ENCODE results near the gene PCA3.

DNA sequence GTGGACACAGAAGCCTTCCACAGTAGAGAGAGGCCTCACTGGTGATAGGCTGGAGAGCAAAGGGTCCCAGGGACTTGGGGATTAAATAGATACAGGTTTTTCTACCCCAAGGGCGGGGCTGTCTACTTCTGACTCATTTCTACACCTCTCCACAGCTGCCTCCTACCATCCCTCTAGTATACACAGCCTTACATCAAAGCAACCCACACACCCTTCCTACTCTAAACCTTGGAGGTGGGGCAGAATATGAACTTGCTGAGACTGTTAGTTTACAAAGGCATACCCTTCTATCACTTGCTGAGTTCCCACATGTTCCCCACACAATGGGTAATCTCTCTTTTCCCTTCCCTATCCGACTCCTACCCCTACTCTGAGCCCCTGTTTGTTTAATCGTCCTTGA, 19.9 kb upstream of the PCA3 start:
- TF ChIP-seq, protein P1, sequence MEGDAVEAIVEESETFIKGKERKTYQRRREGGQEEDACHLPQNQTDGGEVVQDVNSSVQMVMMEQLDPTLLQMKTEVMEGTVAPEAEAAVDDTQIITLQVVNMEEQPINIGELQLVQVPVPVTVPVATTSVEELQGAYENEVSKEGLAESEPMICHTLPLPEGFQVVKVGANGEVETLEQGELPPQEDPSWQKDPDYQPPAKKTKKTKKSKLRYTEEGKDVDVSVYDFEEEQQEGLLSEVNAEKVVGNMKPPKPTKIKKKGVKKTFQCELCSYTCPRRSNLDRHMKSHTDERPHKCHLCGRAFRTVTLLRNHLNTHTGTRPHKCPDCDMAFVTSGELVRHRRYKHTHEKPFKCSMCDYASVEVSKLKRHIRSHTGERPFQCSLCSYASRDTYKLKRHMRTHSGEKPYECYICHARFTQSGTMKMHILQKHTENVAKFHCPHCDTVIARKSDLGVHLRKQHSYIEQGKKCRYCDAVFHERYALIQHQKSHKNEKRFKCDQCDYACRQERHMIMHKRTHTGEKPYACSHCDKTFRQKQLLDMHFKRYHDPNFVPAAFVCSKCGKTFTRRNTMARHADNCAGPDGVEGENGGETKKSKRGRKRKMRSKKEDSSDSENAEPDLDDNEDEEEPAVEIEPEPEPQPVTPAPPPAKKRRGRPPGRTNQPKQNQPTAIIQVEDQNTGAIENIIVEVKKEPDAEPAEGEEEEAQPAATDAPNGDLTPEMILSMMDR (IDR thresholded peaks at IDR 0.05; ENCODE audit: extremely low read depth in 1 of 2, insufficient read depth in 1 of 2, low read depth in 1 of 2, low read length in 2 of 2): no peak
- TF ChIP-seq, protein P2, sequence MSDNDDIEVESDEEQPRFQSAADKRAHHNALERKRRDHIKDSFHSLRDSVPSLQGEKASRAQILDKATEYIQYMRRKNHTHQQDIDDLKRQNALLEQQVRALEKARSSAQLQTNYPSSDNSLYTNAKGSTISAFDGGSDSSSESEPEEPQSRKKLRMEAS (IDR thresholded peaks at IDR 0.05; ENCODE audit: insufficient read depth, insufficient read length): no peak
- TF ChIP-seq POLR2A (IDR thresholded peaks at IDR 0.05; ENCODE audit: low read depth, low read length): no peak

All from endothelial cell of umbilical vein (primary cell).